ENCODE results near the gene AGPS. TPM values are rescaled to one million over a fixed set of nuclear protein-coding genes. Genes with fewer than 3 reads are reported as not detected.

The AGPS gene
- total and polyA plus RNA-seq, 2 of the 13 experiments (the other 11 are each of a cell fraction or from before 2014, with no cell fraction given) = 39.4 to 99.0 TPM

DNA sequence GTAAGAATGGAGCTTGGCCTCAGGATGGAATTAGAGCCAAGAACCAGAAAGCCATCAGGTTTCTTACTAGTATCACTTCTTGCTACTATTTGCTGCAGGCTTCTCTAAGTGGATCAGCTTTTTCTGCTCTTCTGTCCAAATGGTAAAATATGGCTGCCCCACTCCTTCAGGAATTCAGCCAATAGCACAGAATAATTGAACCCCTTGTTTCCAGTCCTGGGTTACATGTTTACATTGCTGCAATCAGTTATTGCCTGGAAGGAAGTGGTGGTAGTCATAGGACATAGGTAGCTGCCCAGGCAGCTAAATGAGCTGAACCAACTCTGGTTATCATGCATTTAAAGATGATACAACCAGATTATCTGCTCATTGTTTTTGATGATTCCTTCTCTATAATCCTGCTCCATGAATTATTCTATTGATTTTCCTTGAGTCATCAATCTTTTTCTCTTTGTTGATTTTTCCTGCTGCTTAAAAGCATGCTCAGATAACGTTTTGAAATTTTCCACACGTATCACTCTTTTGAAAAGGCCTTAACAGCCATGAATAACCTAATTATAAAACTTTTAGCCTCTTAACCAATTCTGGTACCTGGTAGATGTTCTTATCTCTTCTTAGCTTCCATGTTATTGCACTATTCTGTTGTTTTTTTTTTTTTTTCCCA is 12.6 kb downstream of the AGPS start (continued):
- TF ChIP-seq RORA (CRISPR knock-in tag; IDR thresholded peaks at IDR 0.05) = no peak
- TF ChIP-seq TGIF2 (CRISPR knock-in tag; IDR thresholded peaks at IDR 0.05) = 0 out of 2 replicates have a peak, but pooled peaks have one; percentile 27
- no peak for TF ChIP-seq ETV6 (CRISPR knock-in tag; conservative IDR thresholded peaks at IDR 0.05)
- TF ChIP-seq ZKSCAN8 (CRISPR knock-in tag; IDR thresholded peaks at IDR 0.05; ENCODE audit: borderline replicate concordance) = no peak
- no peak; the same call in 1 of the 2 replicates for TF ChIP-seq FOXJ3 (CRISPR knock-in tag; IDR thresholded peaks at IDR 0.05; ENCODE audit: borderline replicate concordance)
- peak; percentile 25; the same call in 1 of the 2 replicates for TF ChIP-seq GABPB1 (CRISPR knock-in tag; IDR thresholded peaks at IDR 0.05)
- TF ChIP-seq RFX3 (CRISPR knock-in tag; IDR thresholded peaks at IDR 0.05) = no peak
- no peak for TF ChIP-seq MTF2 (CRISPR knock-in tag; IDR thresholded peaks at IDR 0.05; ENCODE audit: borderline replicate concordance)
- TF ChIP-seq ZNF207 (IDR thresholded peaks at IDR 0.05; ENCODE audit: borderline replicate concordance) = no peak
- TF ChIP-seq KMT2A (CRISPR knock-in tag; IDR thresholded peaks at IDR 0.05) = no peak
- TF ChIP-seq HHEX (CRISPR knock-in tag; IDR thresholded peaks at IDR 0.05) = no peak
- no peak; the same call in 1 of the 2 replicates for TF ChIP-seq SIX1 (CRISPR knock-in tag; IDR thresholded peaks at IDR 0.05; ENCODE audit: borderline replicate concordance)
- no peak for TF ChIP-seq ZNF484 (CRISPR knock-in tag; IDR thresholded peaks at IDR 0.05; ENCODE audit: borderline replicate concordance, low read depth)
- TF ChIP-seq NFKBIZ (CRISPR knock-in tag; IDR thresholded peaks at IDR 0.05) = no peak
- TF ChIP-seq NRL (CRISPR knock-in tag; IDR thresholded peaks at IDR 0.05; ENCODE audit: borderline replicate concordance) = no peak
- TF ChIP-seq ZNF138 (CRISPR knock-in tag; IDR thresholded peaks at IDR 0.05; ENCODE audit: low read depth) = no peak
- TF ChIP-seq ZEB1 (IDR thresholded peaks at IDR 0.05; ENCODE audit: insufficient replicate concordance, low read depth) = no peak
- TF ChIP-seq, protein P1, sequence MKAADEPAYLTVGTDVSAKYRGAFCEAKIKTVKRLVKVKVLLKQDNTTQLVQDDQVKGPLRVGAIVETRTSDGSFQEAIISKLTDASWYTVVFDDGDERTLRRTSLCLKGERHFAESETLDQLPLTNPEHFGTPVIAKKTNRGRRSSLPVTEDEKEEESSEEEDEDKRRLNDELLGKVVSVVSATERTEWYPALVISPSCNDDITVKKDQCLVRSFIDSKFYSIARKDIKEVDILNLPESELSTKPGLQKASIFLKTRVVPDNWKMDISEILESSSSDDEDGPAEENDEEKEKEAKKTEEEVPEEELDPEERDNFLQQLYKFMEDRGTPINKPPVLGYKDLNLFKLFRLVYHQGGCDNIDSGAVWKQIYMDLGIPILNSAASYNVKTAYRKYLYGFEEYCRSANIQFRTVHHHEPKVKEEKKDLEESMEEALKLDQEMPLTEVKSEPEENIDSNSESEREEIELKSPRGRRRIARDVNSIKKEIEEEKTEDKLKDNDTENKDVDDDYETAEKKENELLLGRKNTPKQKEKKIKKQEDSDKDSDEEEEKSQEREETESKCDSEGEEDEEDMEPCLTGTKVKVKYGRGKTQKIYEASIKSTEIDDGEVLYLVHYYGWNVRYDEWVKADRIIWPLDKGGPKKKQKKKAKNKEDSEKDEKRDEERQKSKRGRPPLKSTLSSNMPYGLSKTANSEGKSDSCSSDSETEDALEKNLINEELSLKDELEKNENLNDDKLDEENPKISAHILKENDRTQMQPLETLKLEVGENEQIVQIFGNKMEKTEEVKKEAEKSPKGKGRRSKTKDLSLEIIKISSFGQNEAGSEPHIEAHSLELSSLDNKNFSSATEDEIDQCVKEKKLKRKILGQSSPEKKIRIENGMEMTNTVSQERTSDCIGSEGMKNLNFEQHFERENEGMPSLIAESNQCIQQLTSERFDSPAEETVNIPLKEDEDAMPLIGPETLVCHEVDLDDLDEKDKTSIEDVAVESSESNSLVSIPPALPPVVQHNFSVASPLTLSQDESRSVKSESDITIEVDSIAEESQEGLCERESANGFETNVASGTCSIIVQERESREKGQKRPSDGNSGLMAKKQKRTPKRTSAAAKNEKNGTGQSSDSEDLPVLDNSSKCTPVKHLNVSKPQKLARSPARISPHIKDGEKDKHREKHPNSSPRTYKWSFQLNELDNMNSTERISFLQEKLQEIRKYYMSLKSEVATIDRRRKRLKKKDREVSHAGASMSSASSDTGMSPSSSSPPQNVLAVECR (CRISPR knock-in tag; IDR thresholded peaks at IDR 0.05; ENCODE audit: borderline replicate concordance) = no peak
- TF ChIP-seq ZNF160 (CRISPR knock-in tag; IDR thresholded peaks at IDR 0.05) = no peak; the same call in 1 of the 2 replicates
- TF ChIP-seq, protein P2, sequence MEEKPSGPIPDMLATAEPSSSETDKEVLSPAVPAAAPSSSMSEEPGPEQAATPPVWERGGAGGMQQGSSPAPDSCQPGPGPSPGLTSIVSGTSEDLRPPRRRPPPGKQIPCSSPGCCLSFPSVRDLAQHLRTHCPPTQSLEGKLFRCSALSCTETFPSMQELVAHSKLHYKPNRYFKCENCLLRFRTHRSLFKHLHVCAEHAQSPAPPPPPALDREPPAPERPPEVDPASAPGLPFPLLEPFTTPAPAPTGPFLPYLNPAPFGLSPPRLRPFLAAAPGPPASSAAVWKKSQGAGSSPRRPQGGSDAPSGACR (CRISPR knock-in tag; IDR thresholded peaks at IDR 0.05) = no peak
- TF ChIP-seq ATM (IDR thresholded peaks at IDR 0.05; ENCODE audit: borderline replicate concordance) = no peak
- TF ChIP-seq ZNF263 (CRISPR knock-in tag; IDR thresholded peaks at IDR 0.05) = no peak
- TF ChIP-seq HOXA9 (CRISPR knock-in tag; IDR thresholded peaks at IDR 0.05; ENCODE audit: borderline replicate concordance) = no peak
- TF ChIP-seq ZNF790 (CRISPR knock-in tag; IDR thresholded peaks at IDR 0.05; ENCODE audit: borderline replicate concordance) = no peak
- no peak for TF ChIP-seq ZSCAN22 (CRISPR knock-in tag; IDR thresholded peaks at IDR 0.05)
